Measurements from ENCODE around the gene SV2B.

SV2B gene

DNA sequence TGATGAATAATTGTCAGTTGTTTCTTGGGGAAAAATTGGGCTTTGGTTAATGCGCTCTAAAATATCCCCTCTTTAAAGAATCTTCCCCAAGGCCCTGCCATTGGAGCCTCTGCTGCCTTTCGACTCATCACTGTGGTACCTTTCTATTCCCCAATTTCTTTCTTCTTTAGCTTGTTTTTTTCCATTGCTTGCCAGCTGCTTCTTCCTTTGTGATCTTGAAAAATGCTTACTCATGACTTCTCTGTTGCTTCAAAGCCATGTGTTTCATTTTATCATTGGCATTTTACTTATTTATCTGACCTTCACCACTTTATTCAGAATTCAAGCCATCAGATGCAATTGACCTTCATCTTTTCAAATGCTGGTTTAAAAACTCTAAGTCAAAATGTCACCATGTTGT is 84.4 kb downstream of the SV2B start:
- no peak for DNase-seq (ENCODE audit: low read depth in 2 of 3, low spot score in 2 of 3)

DNA sequence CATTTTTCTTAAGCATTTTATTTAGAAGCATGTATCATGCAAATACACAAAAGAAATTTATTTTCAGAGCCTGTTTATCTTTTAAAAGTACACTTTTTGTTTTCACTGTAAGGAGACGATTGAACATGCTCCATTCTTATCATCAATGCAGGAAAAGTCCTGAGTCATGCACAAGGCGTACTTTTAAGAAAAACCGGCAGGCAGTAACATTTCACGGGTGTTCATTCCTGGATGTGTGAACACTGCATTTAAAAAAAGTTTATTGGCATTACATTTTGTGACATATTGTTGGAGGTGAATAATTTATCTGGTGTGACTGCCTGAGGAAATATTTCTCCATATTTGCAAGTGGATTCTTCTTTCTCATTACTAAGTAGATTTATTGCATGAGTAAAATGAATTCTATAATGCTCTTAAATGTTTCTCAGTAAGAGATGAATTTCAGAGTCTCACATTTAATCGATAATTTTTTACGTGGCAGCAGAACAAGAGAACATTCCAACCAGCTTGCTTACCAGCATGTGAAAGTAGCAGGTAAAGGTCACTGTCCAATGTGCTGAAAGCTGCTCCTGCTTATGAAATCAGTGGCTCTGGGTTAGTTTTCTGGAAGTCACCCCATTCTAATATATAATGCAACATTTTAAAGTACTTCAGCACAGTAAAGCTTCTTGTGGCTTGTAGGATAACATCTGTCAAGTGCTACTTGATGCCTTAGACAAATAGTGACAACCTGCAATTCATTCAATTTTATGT is 87.0 kb downstream of the SV2B start:
- no peak for DNase-seq (ENCODE audit: low read depth in 2 of 3, low spot score in 2 of 3)

DNA sequence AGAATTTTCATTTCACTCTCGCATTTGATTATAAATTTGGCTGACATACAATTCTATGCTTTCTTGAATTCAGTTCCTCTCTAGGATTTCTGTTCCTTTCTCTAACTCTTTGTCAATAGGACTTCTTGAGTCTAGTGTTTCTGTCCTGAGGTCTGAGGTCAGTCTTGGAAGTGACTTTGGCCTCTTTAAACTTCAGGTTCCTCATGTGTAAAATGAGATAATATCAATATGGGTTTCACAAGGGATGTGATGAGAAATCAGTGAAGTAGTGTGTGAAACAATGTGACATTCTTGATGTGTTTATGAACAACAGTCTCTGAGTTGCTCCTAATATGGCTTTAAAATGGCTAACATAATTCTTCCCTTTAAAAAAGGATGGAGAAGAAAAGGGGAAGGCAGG is 92.2 kb downstream of the SV2B start:
- no peak for DNase-seq (ENCODE audit: low read depth in 2 of 3, low spot score in 2 of 3)

DNA sequence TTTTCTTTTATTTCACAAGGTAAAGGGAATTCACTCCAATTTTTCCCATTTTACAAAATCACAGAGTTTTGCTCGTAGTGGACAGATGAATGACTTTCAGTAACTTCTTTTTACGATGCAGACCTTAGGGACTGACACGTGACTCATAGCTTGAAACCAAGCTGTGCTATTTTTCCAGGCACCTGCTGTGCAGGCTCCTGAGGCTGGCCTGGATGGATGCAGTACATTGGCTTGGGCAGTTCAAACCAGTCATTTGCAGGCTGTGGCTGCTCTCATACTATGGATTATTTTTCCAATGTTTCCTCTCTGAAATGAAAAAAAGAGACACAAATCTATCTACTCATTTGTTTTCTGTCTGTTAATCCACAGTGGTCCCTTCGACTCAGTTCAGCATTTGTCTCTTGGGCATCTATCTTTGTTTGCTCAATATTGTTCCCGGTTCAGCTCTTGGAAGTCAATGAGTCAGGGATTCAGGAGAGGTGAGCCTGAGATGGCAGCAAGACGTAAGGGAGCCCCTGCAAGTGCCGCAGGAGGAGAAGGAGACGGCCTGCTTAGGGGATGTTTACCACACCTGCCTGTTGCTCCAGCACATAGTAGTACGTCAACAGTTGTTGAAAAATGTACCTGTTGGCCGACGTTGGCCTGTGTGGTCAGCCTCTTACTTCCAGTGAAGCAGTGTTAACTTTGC is 92.8 kb downstream of the SV2B start:
- DNase-seq (ENCODE audit: low read depth in 2 of 3, low spot score in 2 of 3), result no peak

DNA sequence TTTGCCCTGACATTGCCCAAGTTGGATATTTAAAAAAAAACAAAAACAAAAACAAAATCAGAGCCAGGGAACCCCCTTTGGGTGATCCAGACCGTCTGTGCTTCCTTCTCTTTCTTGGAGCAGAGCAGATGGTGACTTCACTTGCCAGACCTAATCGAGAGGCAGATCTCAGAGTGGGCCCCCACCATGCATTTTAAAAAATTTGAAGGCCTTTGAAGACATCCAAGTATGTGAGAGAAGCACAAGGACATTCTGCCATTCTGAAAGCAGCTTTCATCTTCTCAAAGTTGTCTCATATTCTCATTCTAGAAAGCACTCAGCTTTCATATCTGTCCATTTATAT is 93.3 kb downstream of the SV2B start:
- DNase-seq (ENCODE audit: low read depth in 2 of 3, low spot score in 2 of 3), result no peak

DNA sequence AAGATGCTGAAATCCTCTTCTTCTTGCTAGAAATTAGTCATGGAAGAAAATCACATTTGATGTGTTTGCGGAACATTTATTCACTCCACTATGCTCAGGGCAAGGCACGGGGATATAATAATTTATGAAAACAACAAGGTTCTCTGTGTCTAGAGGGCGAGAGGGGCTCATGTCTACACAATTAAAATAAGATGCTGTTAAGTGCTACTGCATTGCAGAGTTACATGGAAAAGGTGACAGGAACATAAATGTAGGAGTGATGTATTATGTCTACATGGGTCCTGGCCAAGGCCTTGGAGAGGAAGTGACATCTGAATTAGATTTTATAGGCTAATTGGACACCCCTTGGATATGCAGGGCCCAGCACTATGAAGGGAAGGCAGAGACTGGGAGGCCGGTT is 96.1 kb downstream of the SV2B start:
- DNase-seq (ENCODE audit: low read depth in 2 of 3, low spot score in 2 of 3), result no peak

DNA sequence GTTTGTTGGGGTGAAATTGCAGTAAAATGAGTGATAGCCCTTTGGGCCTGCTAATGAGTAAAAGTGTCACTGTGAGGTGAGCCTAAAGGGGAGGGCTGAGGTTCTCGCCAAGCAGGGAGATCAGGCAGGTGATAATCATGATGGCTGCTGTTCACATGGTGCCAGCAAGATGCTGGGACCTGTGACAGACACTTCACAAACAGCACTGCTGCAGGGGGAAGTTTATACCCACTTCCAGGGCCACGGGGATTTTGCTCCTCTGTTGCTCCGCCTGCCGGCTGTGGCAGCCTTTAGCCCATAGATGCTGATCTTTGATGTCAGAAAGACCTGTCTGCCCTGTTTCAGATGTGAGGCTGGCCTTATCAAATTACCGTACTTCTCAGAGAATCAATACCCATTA is 96.7 kb downstream of the SV2B start:
- no peak for DNase-seq (ENCODE audit: low read depth in 2 of 3, low spot score in 2 of 3)

DNA sequence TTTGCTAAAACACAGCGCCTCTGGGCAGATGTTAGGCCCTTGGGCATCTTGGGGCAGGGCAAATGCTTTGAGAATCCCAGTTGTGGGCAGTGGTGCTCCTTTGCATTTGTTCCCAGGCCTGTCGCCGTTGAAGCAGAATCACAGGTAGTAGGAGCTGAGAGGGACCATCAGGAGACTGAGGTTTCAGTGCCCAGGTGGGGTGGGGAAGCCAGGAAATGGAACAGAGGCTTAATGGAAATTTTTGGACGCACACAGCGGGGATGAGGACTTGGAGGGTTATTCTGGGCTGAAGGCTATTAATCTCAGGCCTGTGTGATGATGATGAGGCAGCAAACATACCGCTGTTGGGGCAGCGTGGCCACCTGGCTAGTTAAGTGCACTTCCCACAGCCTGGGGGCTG is 99.5 kb downstream of the SV2B start:
- no peak for DNase-seq (ENCODE audit: low read depth in 2 of 3, low spot score in 2 of 3)

DNA sequence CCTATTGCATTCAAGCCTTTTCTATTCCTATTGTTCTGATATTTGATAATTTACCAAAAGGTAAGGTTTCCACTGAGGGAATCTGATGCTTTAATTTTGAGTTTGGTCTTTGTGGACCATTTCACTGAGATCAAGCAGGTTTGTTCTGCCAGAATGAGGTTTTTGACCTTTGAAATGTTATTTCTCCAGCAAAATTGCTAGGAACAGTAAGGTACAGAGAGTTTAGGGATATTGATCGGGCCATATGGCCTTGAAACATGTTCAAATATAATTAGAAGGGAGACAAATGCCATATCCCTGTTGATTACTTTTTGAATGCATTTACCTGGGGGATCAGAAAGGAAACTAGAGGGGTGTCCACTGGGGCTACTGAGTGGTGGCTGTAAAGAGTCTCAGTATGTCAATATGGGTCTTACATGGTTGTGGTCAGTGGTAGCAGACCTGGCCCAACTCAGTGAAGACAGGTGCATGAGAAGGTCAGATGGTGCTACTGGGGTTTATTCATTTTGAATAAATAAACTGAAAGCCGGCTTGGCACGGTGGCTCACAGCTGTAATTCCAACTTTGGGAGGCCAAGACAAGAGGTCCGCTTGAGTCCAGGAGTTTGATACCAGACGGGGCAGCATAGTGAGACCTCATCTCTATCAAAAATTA is 100.2 kb downstream of the SV2B start:
- no peak for DNase-seq (ENCODE audit: low read depth in 2 of 3, low spot score in 2 of 3)

DNA sequence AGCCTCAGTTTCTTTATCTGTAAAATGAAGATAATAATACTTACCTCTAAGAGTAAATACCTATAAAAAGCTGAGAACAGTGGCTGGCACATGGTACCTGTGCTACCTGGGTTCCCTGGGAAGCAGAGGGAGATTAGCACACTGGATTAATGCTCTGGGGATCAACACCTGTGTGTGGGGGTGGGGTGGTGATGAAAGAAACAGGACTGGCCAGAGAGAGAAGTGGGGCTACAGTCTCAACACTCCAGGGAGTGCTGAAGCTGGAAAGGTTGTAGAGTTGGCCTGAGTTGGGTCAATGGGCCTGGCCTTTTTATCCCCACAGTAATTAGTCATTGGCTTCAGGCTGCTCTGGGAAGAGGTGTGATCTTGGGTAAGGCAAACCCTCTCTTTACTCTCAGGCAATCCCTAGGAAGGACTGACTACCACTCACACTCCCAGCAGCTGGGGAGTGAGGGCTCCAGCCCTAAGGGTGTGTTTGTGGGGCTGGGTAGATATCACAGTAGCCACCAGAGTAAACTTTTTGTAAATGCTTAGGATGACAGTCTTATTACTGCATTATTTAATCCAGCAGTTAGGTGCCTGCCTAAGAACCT is 102.5 kb downstream of the SV2B start:
- DNase-seq (ENCODE audit: low read depth in 2 of 3, low spot score in 2 of 3), result no peak

DNA sequence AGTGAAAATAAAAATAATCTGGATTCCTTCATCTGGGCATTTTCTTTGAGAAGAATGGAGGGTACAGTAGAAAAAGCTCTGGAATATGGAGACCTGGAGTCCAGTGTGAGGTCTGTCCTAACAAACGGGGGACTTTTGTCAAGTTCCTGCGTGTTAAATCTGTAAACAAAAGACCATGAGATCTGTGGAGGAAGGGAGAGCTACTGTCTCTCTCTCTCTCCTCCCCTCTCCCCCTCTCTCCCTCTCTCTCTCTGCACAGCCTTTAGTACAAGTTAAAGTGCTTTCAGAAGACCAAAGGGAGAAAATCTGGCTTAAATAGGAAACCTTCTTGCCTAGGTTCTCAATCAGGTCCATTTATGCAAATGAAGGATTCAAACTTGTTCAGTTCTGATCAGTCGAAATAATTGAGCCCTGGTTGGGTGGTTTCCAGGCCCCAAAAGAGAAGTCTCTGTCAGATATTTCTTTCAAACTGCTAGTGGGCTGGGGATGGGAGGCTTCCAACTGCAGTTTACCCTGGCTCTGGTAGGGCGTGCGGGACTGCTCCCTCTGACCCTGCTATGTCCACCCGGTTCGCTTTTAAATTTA is 103.7 kb downstream of the SV2B start:
- DNase-seq (ENCODE audit: low read depth in 2 of 3, low spot score in 2 of 3), result no peak

DNA sequence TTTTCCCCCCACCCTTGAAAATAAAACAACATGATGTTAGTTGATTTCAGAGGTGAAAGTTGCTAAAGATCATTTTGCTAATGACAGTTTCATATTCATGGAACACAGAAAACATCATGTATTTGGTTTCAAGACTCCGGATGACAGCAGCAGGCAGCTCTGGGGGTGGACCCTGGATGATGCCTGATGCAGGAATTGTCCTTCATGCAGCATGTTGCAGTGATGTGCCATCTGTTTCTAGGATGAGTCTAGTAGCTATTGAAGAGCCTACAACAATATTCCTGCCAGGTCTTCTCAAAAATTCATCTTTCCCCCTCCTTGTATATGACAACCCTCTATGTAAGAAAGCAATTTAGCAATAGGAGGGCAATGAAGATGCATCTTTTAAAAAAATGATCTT is 108.3 kb downstream of the SV2B start:
- no peak for DNase-seq (ENCODE audit: low read depth in 2 of 3, low spot score in 2 of 3)

DNA sequence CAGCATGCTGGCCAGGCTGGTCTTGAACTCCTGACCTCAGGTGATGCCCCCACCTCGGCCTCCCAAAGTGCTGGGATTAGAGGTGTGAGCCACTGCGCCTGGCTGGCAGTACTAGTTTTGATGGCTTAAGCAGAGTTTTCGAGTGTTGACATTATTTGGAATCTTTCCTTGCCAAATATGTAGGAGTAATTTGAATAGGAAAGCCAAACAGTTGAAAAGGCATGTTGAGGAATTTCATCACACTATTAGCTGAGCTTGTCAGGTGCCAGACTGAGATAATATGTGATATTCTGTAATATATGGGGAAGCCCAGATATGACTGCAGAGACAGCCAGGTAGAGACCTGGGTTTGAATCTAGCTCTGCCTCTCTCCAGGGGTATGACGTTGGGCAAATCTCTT is 109.3 kb downstream of the SV2B start:
- no peak for DNase-seq (ENCODE audit: low read depth in 2 of 3, low spot score in 2 of 3)

DNA sequence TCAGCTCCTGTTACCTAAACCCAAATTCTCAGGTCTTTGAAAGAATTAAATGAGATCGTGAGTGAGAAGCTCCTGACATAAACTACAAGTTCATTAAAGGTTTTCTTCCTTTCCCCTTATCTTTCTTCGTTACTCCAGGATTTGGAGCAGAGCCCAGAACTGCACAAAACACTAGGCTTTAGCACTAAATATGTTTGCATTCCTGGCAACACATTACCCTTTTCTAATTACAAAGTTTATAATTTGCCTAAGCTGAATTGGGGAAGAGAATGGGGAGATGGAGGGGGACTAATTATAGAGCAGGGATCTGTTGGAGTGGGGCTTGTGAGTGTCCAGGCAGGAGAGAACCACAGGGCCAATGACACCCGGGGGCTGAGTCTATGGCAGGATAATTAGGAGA is 109.7 kb downstream of the SV2B start:
- no peak for DNase-seq (ENCODE audit: low read depth in 2 of 3, low spot score in 2 of 3)

DNA sequence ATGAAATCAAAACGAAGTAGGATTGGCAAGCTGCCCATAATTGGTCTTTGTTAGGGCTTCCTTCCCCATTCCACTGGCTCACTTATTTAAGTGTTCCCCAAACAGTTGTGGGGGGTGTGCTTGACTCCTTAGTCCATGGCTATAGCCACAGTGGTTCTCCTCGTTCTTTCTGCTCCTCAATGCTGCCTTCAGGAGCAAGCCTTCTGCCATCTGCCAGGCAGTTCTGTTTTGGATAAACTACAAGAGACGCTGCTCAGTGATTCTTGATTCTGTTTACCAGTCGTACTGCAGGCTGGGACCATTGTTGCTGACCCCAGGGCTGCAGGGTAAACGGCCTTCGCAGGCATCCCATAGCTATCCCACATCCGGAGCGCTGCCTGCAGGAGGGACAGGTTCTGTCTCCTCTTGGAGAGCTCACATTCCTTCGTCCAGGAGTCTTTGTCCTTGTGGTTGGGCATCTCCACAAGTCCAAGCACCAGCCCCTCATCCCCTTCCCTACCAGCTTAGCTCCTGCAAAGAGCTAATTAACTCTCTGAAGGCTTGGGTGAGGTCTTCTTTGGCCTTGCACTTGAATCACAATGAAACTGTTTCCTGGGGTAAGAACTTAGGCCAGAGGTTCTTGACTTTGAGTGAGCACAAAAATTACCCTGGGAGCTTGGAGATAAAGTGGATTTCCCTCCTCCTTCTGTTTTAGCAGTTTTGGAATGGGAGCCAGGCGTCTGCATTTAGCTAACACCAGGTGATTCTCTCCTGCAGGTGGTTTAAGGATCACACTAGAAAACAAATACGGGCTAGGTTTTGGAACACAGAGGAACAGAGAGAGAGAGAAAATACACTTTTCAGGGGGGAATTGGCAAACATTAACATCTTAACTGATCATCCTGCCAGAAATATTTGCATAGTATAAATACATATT is 114.9 kb downstream of the SV2B start:
- DNase-seq (ENCODE audit: low read depth in 2 of 3, low spot score in 2 of 3), result no peak

DNA sequence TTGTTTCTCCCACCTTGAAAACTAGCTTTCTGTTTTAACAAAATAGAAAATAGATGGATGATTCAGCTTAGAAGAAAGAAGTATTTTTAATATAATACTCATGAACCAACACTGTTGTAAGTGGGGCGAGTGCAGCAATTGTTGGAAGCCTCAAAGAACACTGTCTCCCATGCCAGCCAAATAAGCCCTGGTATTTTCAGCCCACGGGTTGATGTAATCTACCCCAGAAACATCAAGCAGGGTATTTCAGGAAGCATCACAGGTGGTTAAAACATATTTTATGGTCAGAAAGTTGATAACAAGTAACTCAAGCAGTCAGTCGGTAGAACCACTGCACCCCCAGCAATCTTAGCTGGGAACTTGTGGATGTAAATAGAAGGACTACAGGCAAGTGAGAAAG is 115.9 kb downstream of the SV2B start:
- DNase-seq (ENCODE audit: low read depth in 2 of 3, low spot score in 2 of 3), result no peak

DNA sequence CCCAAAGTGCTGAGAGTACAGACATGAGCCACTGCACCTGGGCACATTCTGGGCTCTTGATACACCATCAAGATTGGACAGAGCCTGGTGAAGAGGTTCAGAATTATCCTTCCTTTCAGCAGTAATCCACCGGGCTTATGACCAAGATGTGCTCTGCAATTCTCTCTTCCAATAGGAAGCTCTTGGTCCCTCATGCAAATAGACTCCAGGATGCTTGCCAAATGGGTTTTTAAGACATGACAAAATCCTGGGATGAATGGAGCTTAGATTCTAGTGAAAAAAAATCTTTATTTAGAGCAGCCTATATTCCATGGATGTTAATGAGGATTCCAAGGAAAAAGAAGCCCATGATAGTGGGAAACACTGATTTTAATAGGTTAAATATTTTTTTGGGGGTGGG is 119.1 kb downstream of the SV2B start:
- DNase-seq (ENCODE audit: low read depth in 2 of 3, low spot score in 2 of 3), result no peak

DNA sequence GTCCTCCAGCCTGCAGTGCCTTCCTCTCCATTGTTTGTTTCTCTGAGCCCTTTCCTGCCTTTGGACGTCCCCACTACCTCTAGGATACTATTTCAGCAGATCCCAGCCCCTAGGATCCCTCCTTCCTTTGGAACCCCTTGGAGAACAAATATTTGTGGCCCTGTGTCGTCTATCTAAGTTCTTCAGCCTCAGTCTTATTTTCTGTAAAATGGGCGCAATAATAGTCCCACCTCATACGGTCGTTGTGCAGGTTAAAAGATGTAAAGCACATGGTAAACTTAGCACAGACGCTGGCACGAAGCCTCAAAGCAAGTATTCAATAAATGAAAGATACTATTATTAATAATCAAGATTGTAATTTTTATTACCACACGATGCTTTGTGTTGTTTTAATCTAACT is 122.0 kb downstream of the SV2B start:
- DNase-seq (ENCODE audit: low read depth in 2 of 3, low spot score in 2 of 3), result no peak

DNA sequence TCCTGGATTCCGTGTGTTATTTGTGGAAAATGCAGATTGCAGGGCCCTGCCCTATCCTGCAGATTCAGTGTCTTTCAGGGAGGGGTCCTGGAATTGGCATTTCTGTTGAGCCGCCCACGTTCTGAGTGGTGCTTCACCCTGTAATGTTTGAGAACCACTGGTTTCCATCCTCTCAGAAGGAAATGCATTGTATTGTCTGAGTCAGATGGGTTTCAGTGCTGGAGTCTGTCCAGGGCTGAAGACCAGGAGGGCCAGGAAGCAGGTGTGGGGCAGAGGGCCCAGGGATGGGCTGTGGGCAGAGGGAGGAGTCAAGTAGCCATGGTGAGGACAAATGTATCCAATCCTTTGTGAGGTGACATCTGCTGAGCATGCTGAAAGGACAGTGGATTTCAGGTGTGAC is 123.8 kb downstream of the SV2B start:
- DNase-seq (ENCODE audit: low read depth in 2 of 3, low spot score in 2 of 3), result no peak

DNA sequence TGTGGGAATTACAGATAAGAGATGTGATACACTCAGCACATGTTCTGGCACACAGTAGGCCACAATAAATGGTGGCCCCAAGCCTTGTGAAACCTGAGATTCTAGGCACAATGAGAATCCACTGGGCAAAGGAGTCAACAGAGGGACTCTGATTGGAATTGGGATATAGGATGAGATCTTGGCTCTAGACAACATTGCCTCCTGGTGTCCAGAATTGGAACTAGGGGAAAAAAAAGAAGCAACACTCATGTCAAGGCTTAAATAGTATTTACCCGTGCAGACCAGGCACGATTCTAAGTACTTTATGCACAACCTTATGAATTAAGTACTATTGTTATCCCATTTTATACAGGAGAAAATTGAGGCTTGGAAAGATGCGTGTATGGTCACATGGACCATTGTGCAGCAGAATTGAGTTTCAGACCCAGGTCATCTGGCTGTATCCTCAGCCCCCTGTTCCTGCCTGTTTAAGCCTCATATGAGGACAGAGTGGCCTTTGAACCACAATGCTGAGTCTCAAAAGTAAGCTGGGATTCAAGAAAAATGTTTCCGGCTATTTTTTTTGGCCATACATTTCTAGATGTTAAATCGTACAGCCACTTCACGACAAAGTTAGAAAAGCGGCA is 124.8 kb downstream of the SV2B start:
- no peak for DNase-seq (ENCODE audit: low read depth in 2 of 3, low spot score in 2 of 3)
